Muscle of leg (tissue), 11 donors: ENCODE results near the gene GLRX5. TPM values are rescaled to one million over a fixed set of nuclear protein-coding genes. Genes with fewer than 3 reads are reported as not detected.
"Not testable (repeated sequence)": the region's sequence is repeated elsewhere in the genome, so short reads cannot be mapped to it uniquely, and the experiment has no call there.

Experiments
- DNase-seq: peaks from one replicate; pipeline ENCODE4 v3.0.0; 2013
- H3K27ac ChIP-seq: one replicate; pipeline ENCODE4 v1.5.1; 2013; ENCODE audit warnings: mild to moderate bottlenecking, low read length, control low read depth
- H3K27me3 ChIP-seq: one replicate; pipeline ENCODE4 v1.6.1; 2013; ENCODE audit warnings: low read length; ENCODE audit not compliant: control insufficient read depth, insufficient read depth
- H3K36me3 ChIP-seq: one replicate; pipeline ENCODE4 v1.6.1; 2013; ENCODE audit warnings: low read length; ENCODE audit not compliant: control insufficient read depth, insufficient read depth
- H3K4me1 ChIP-seq: one replicate; pipeline ENCODE4 v1.6.1; 2013; ENCODE audit warnings: low read length; ENCODE audit not compliant: control insufficient read depth, insufficient read depth
- H3K4me3 ChIP-seq: one replicate; pipeline ENCODE4 v1.5.1; 2013; ENCODE audit warnings: low read length, control low read depth
- H3K9me3 ChIP-seq: replicated peaks from 2 replicates; pipeline ENCODE4 v1.6.1; 2013; ENCODE audit warnings: low read depth, low read length; ENCODE audit not compliant: control insufficient read depth
- whole genome bisulfite sequencing: methylation state at CpG from one replicate; pipeline ENCODE4 v1.1.5; 2013; ENCODE audit warnings: missing lambda C conversion rate; ENCODE audit not compliant: insufficient coverage; 5-methylcytosine and 5-hydroxymethylcytosine counted together
- polyA plus RNA-seq, 8 donors: library from polyadenylated mRNA; unstranded; fragments of 120-200 nt; gene quantifications; one replicate each; pipeline versions ENCODE4 v1.2.1 to v1.2.3, GENCODE V29; 2013; ENCODE audit warnings: inconsistent platforms in 1 of 8, low replicate concordance in 1 of 8; ENCODE audit not compliant: insufficient read length in 8 of 8, insufficient read depth in 1 of 8
- total RNA-seq: library from RNA; stranded (reverse); fragments of 120-200 nt; gene quantifications from one replicate; pipeline ENCODE4 v1.2.4, GENCODE V29; 2013

GLRX5 gene
- total and polyA plus RNA-seq, 9 donors: 44.3 to 58.7 (median 52.9) TPM

GRCh38 chr14:95507701-95508103 lies 27.1 kb upstream of the GLRX5 start:
- H3K4me3 ChIP-seq: no peak overlapping the region
- WGBS: 63% methylated on average over 1 of the region's 3 CpGs
- no peak for DNase-seq
- H3K27ac ChIP-seq: no peak overlapping the region
- H3K4me1 ChIP-seq: peaks cover 52% of the 10 kb centered on the region
- H3K9me3 ChIP-seq: no peaks in the 10 kb centered on the region
- H3K27me3 ChIP-seq: no peaks in the 10 kb centered on the region
- H3K36me3 ChIP-seq: peaks cover 19% of the 10 kb centered on the region

GRCh38 chr14:95508377-95508776 lies 26.5 kb upstream of the GLRX5 start:
- peaks cover 19% of the 10 kb centered on the region for H3K36me3 ChIP-seq
- H3K4me3 ChIP-seq: no peak overlapping the region
- no peaks in the 10 kb centered on the region for H3K27me3 ChIP-seq
- H3K4me1 ChIP-seq: peaks cover 54% of the 10 kb centered on the region
- WGBS: 75% methylated on average over 4 of the region's 6 CpGs
- H3K9me3 ChIP-seq: no peaks in the 10 kb centered on the region
- no peak for DNase-seq
- no peak overlapping the region for H3K27ac ChIP-seq

GRCh38 chr14:95509495-95509894 lies 25.4 kb upstream of the GLRX5 start:
- 61% methylated on average over 3 of the region's 6 CpGs for WGBS
- Histone ChIP-seq H3K4me3 (no peak overlapping the region), H3K27me3 (no peaks in the 10 kb centered on the region), H3K36me3 (peaks cover 16% of the 10 kb centered on the region), H3K27ac (no peak overlapping the region), H3K9me3 (no peaks in the 10 kb centered on the region), H3K4me1 (peaks cover 60% of the 10 kb centered on the region)
- no peak for DNase-seq

GRCh38 chr14:95510344-95510743 lies 24.5 kb upstream of the GLRX5 start:
- peaks cover 62% of the 10 kb centered on the region for H3K4me1 ChIP-seq

GRCh38 chr14:95510804-95511203 lies 24.0 kb upstream of the GLRX5 start:
- peaks cover 66% of the 10 kb centered on the region for H3K4me1 ChIP-seq
- DNase-seq: no peak
- H3K27ac ChIP-seq: no peak overlapping the region
- no peaks in the 10 kb centered on the region for H3K27me3 ChIP-seq
- 84% methylated on average over 3 of the region's 5 CpGs for WGBS
- H3K9me3 ChIP-seq: no peaks in the 10 kb centered on the region
- no peak overlapping the region for H3K4me3 ChIP-seq
- H3K36me3 ChIP-seq: peaks cover 16% of the 10 kb centered on the region

More at GRCh38 chr14:95510344-95510743, 24.5 kb upstream of the GLRX5 start:
- H3K27me3 ChIP-seq, DNase-seq, H3K27ac ChIP-seq, H3K9me3 ChIP-seq, H3K4me3 ChIP-seq: not testable (repeated sequence)
- 80% methylated on average over 5 of the region's 9 CpGs for WGBS
- H3K36me3 ChIP-seq: peaks cover 16% of the 10 kb centered on the region

GRCh38 chr14:95511687-95512086 lies 23.2 kb upstream of the GLRX5 start:
- Histone ChIP-seq H3K9me3 (no peaks in the 10 kb centered on the region), H3K27me3 (no peaks in the 10 kb centered on the region), H3K27ac (no peak overlapping the region), H3K4me1 (peaks cover 68% of the 10 kb centered on the region), H3K4me3 (no peak overlapping the region), H3K36me3 (peaks cover 10% of the 10 kb centered on the region)
- DNase-seq: no peak
- no CpG with 5 or more reads among the region's 5 CpGs for WGBS

GRCh38 chr14:95513291-95513690 lies 21.6 kb upstream of the GLRX5 start:
- peaks cover 68% of the 10 kb centered on the region for H3K4me1 ChIP-seq

GRCh38 chr14:95514131-95515079 lies 20.4 kb upstream of the GLRX5 start:
- peaks cover 2% of the 10 kb centered on the region for H3K36me3 ChIP-seq
- no peaks in the 10 kb centered on the region for H3K9me3 ChIP-seq
- peak overlapping the region; percentile 86 for H3K27ac ChIP-seq
- no peak for DNase-seq
- H3K4me1 ChIP-seq: peaks cover 57% of the 10 kb centered on the region
- no peaks in the 10 kb centered on the region for H3K27me3 ChIP-seq
- H3K4me3 ChIP-seq: peak overlapping the region; percentile 64
- 70% methylated on average over 17 of the region's 18 CpGs for WGBS

More at GRCh38 chr14:95513291-95513690, 21.6 kb upstream of the GLRX5 start:
- WGBS: no CpG with 5 or more reads among the region's 6 CpGs
- no peak for DNase-seq
- Histone ChIP-seq H3K9me3 (no peaks in the 10 kb centered on the region), H3K36me3 (peaks cover 3% of the 10 kb centered on the region), H3K27me3 (no peaks in the 10 kb centered on the region), H3K27ac (no peak overlapping the region), H3K4me3 (no peak overlapping the region)

GRCh38 chr14:95515080-95515489 lies 19.8 kb upstream of the GLRX5 start:
- Histone ChIP-seq H3K36me3 (no peaks in the 10 kb centered on the region), H3K4me3 (peak overlapping the region; percentile 64), H3K27ac (peak overlapping the region; percentile 86), H3K4me1 (peaks cover 54% of the 10 kb centered on the region), H3K27me3 (no peaks in the 10 kb centered on the region), H3K9me3 (no peaks in the 10 kb centered on the region)
- DNase-seq: peak; percentile 91
- 0% methylated on average over 7 of the region's 9 CpGs for WGBS

- peak overlapping the region; percentile 86 for H3K27ac ChIP-seq
- H3K4me1 ChIP-seq: peaks cover 46% of the 10 kb centered on the region
- no peaks in the 10 kb centered on the region for H3K27me3 ChIP-seq
- peak overlapping the region; percentile 64 for H3K4me3 ChIP-seq
- H3K9me3 ChIP-seq: no peaks in the 10 kb centered on the region
- no peaks in the 10 kb centered on the region for H3K36me3 ChIP-seq
- under 1% methylated on average over 40 of the region's 50 CpGs for WGBS
- DNase-seq: peak; percentile 88
These were observed 19.0 kb upstream of the GLRX5 start for GRCh38 chr14:95515596-95516552.
